ENCODE data around the gene MTCL1.

MTCL1 gene

GRCh38 chr18:8771930-8772329 is 66.6 kb downstream of the MTCL1 start:
- no peak for DNase-seq (ENCODE audit: low read depth in 2 of 2)

- no peak for DNase-seq (ENCODE audit: low read depth in 2 of 2)
These were observed 68.6 kb downstream of the MTCL1 start for GRCh38 chr18:8773980-8774379.

- DNase-seq (ENCODE audit: low read depth in 2 of 2) = no peak
These were observed 70.9 kb downstream of the MTCL1 start for GRCh38 chr18:8776013-8776943.

- no peak for DNase-seq (ENCODE audit: low read depth in 2 of 2)
These were observed 72.5 kb downstream of the MTCL1 start for GRCh38 chr18:8777846-8778245.

DNA sequence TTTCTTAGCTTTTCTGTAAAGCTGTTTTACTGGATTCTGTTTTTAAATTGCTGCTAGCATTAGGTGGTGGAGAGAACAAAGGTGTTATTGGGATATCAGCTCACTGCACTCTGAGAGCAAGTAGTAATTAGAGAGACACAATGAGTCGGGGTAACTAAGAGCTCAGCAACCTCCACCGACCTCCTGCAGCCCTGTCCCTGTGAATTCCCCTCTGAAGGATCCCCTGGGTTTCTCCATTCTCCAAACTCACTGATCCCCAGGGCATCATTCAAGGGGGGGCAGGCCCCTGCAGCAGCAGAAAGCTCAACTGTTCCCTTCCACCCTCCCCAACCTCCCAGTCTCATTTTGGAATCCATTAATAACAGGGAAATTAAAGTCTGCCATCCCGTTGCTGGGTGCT is 73.0 kb downstream of the MTCL1 start:
- DNase-seq (ENCODE audit: low read depth in 2 of 2) = no peak

GRCh38 chr18:8778824-8779223 is 73.5 kb downstream of the MTCL1 start:
- DNase-seq (ENCODE audit: low read depth in 2 of 2) = no peak

DNA sequence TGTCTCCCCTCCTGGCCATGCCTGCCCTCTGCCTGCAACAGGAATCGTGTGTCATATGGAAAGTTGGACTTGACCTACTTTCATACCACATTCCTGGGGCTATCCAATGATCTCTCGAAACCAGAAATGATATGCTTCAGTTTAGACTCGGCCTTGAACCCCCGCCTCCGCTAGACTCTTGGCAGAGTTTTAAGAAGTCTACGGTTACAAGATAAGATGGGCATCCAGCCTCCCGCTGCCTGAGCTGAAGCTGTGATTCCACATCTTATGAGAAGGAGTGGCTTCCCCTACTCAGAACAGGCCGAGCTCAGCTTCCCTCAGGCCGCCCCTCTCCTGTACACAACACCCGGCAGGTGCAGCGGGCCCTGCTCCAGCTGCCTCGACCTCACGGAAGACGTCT is 73.9 kb downstream of the MTCL1 start:
- DNase-seq (ENCODE audit: low read depth in 2 of 2) = no peak

GRCh38 chr18:8780227-8780626 is 74.9 kb downstream of the MTCL1 start:
- no peak for DNase-seq (ENCODE audit: low read depth in 2 of 2)

GRCh38 chr18:8781671-8782070 is 76.3 kb downstream of the MTCL1 start:
- no peak for DNase-seq (ENCODE audit: low read depth in 2 of 2)

GRCh38 chr18:8783335-8783993 is 78.1 kb downstream of the MTCL1 start:
- DNase-seq (ENCODE audit: low read depth in 2 of 2) = no peak

DNA sequence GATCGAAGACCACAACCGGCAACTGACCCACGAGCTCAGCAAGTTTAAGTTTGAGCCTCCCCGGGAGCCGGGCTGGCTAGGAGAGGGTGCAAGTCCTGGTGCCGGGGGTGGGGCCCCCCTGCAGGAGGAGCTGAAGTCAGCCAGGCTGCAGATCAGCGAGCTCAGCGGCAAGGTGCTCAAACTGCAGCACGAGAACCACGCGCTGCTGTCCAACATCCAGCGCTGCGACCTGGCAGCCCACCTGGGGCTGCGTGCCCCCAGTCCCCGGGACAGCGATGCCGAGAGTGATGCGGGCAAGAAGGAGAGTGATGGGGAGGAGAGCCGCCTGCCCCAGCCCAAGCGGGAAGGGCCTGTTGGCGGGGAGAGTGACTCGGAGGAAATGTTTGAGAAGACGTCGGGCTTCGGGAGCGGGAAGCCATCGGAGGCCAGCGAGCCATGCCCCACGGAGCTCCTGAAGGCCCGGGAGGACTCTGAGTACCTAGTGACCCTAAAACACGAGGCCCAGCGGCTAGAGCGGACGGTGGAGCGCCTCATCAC is 78.7 kb downstream of the MTCL1 start:
- DNase-seq (ENCODE audit: low read depth in 2 of 2) = no peak

DNA sequence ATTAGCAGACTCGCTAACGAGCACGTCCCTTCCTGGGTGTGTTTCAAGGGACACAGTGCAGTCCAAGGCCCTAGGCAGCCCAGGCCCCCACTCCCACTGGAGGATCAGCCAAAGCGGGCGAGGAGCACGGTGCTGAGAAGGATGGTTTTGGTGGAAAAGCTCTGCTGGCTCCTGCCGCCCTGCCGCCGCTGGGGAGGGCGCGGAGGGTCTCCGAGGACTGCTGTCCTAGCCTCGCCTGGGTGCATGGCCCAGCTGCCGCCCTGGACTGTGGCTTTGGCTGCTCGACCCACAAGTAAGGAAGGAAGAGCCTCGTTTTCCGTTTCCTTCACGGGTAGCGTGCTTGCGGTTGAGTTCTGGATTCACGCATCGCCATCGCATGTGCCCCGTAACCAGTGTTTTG is 79.9 kb downstream of the MTCL1 start:
- DNase-seq (ENCODE audit: low read depth in 2 of 2) = no peak

- no peak for DNase-seq (ENCODE audit: low read depth in 2 of 2)
These were observed 80.6 kb downstream of the MTCL1 start for GRCh38 chr18:8785855-8786482.

- no peak for DNase-seq (ENCODE audit: low read depth in 2 of 2)
These were observed 81.4 kb downstream of the MTCL1 start for GRCh38 chr18:8786483-8787370.

DNA sequence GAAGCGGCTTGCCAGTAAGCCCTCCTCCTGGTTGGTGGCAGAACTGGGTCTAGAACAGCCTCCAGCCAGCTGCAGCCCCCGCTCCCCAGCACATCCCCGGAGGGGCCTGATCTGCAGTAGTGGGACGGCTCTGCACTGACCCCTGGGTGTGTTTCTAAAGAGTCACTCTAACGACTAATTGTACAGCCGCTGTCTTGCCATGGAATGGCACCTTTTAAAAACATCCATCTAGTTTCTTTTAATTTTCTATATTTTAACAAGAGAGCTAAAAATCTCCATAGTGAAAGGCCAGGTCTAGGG is 82.0 kb downstream of the MTCL1 start:
- no peak for DNase-seq (ENCODE audit: low read depth in 2 of 2)

DNA sequence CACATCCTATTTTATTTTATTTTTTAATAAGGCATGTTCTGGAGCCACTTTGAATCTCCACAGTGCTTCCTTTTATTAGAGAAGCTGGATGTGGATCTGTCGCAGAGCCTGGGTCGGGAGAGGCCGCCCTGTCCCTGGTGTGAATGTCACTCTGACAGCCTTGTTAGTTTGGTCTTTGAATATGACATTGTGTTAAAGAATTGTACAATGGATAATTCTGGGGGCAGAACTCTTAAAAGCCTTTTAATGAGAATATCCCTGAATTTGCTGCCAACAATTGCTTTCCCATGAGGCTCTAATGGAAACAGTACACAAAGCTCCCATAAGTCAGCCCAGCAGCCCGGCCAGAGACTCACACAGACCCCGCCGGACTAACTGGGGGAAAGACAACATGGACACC is 82.4 kb downstream of the MTCL1 start:
- no peak for DNase-seq (ENCODE audit: low read depth in 2 of 2)

- no peak for DNase-seq (ENCODE audit: low read depth in 2 of 2)
These were observed 83.4 kb downstream of the MTCL1 start for GRCh38 chr18:8788503-8789429.

DNA sequence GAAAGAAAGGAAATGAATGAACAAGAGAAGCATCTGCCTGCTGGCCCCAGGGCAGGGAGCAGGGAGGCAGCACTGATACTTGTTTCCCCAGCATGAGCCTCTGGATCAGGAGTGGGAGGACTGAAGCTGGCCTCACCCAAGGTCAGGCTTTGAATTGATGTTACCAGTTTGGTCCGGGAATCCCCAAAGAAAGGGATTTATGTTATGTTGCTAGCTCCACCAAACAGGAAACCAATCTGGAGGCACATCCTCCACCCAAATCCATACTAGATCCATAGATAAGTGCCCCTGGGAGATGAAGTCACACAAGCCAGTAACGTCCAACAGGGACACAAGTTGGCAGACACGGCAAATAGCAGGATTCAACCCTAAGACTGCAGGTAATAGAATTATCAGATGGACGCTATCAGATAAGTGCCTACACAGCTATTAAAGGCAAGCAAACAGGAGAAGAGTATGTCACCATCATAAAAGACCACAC is 85.9 kb downstream of the MTCL1 start:
- DNase-seq (ENCODE audit: low read depth in 2 of 2) = no peak

DNA sequence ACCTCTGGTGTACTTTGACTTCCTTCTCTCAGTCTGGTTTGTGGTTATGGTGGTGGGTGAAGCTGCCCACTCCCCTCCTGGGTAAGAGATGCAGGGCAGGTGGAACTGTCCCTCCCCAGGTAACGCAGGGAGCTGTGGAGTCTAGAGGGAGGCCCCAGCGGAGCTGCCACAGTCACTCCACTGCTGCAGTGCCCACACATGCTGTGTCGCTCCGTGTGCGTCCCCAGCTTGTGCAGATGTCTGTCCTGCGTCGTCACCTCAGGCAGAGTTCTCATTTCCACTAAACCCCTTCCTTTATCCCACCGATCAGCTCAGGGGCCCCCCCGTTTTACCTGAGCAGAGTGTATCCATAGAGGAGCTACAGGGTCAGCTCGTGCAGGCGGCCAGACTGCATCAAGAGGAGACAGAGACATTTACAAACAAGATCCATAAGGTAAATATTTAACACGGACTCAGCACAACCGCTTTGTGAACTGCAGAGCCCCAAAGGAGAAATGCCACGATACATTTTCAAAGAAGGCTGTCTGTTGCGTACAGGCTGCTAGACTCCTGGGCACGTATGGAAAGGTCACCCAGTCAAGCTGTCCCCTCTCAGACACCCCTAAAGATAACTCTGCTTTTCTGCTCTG is 87.4 kb downstream of the MTCL1 start:
- no peak for DNase-seq (ENCODE audit: low read depth in 2 of 2)

Data from stimulated activated CD8-positive, alpha-beta memory T cell treated with anti-CD3 and anti-CD28 coated beads, Interleukin-7, amount 100 ng/mL, for 1 hour (primary cell).